Gastroesophageal sphincter (tissue), 4 donors: ENCODE results near the gene PARD3. TPM values are rescaled to one million over a fixed set of nuclear protein-coding genes. Genes with fewer than 3 reads are reported as not detected.

Experiments used
- ATAC-seq: fragments of 150-250 bp; one replicate; pipeline ENCODE4 v1.9.1; 2016; ENCODE audit warnings: mild to moderate bottlenecking, moderate library complexity
- H3K27ac ChIP-seq, 4 donors: fragments of 200-600 bp; sonication (generic) in 3 of 4; 1 replicate in 3 of 4; 2 replicates in 1 of 4; pipeline ENCODE4 v1.5.1; 2016 to 2019
- H3K27me3 ChIP-seq: fragments of 200-600 bp; sonication (generic); one replicate; pipeline ENCODE4 v1.5.1; 2019
- H3K36me3 ChIP-seq, 2 donors: fragments of 200-600 bp; sonication (generic); one replicate each; pipeline ENCODE4 v1.5.1; 2019; ENCODE audit warnings: control low read depth in 1 of 2
- H3K4me1 ChIP-seq, 3 donors: fragments of 200-600 bp; sonication (generic); 1 replicate in 2 of 3; 2 replicates in 1 of 3; pipeline ENCODE4 v1.5.1; 2016 to 2019; ENCODE audit warnings: control low read depth in 2 of 3
- H3K4me3 ChIP-seq, 2 donors: fragments of 200-600 bp; sonication (generic); one replicate each; pipeline ENCODE4 v1.5.1; 2019; ENCODE audit warnings: mild to moderate bottlenecking in 1 of 2, moderate library complexity in 1 of 2
- H3K9me3 ChIP-seq, 3 donors: fragments of 200-600 bp; sonication (generic); one replicate each; pipeline ENCODE4 v1.5.1; 2017 to 2019; ENCODE audit warnings: control low read depth in 2 of 3
- CTCF ChIP-seq, 4 experiments: fragments of 200-600 bp in 2 of 4; fragments of 450-650 bp in 2 of 4; sonication (generic) in 1 of 4; IDR thresholded peaks; one replicate each; pipeline ENCODE4 v1.5.1; 2017 to 2019; ENCODE audit warnings: antibody characterized with exemption in 4 of 4, mild to moderate bottlenecking in 2 of 4, moderate library complexity in 2 of 4
- EP300 ChIP-seq: sonication (generic); formaldehyde crosslinking; IDR thresholded peaks from one replicate; pipeline ENCODE4 v1.6.1; 2017; ENCODE audit warnings: antibody characterized with exemption, mild to moderate bottlenecking
- POLR2A ChIP-seq, 2 donors: fragments of 450-650 bp; IDR thresholded peaks; one replicate each; pipeline ENCODE4 v1.6.1; 2017; ENCODE audit warnings: antibody characterized with exemption in 2 of 2, mild to moderate bottlenecking in 2 of 2, moderate library complexity in 1 of 2
- POLR2AphosphoS5 ChIP-seq: sonication (generic); formaldehyde crosslinking; IDR thresholded peaks from one replicate; pipeline ENCODE4 v1.6.1; 2017; ENCODE audit warnings: antibody characterized with exemption
- WGBS, 2 donors: methylation state at CpG; one replicate each; pipeline ENCODE4 v1.1.5; 2018; ENCODE audit warnings: low coverage in 1 of 2; 5-methylcytosine and 5-hydroxymethylcytosine counted together
- total RNA-seq, 4 donors: library from RNA; depleted of rRNA; stranded (reverse); fragments of >200 nt; gene quantifications; one replicate each; pipeline ENCODE4 v1.1.0, GENCODE V29; 2016

The PARD3 gene
- total RNA-seq, 4 donors from 2014 or later: 101 to 127 (median 115) TPM

- H3K9me3 ChIP-seq: no peaks in the 10 kb centered on the region
- TF ChIP-seq POLR2A (IDR thresholded peaks at IDR 0.05) (no peak), EP300 (no peak), CTCF (IDR thresholded peaks at IDR 0.05) (no peak), POLR2AphosphoS5 (no peak)
- peak overlapping the region in 2 of 4 donors; percentile 73 to 74 for H3K27ac ChIP-seq
- 86 to 89% methylated on average over 3 of the region's 3 CpGs for WGBS, 2 donors
- H3K36me3 ChIP-seq: no peaks in the 10 kb centered on the region
- H3K4me3 ChIP-seq: no peak overlapping the region
- H3K4me1 ChIP-seq: peaks cover 2 to 64% (median 19%) of the 10 kb centered on the region in 3 donors
- no peaks in the 10 kb centered on the region for H3K27me3 ChIP-seq
- no peak for ATAC-seq
These were observed 5.3 kb downstream of the PARD3 start for GRCh38 chr10:34809796-34810195.

- peak; percentile 27 for ATAC-seq
- TF ChIP-seq POLR2A (IDR thresholded peaks at IDR 0.05): no peak
- no peak for TF ChIP-seq CTCF (IDR thresholded peaks at IDR 0.05)
- TF ChIP-seq EP300: no peak
- no peak for TF ChIP-seq POLR2AphosphoS5
- Histone ChIP-seq H3K9me3 (no peaks in the 10 kb centered on the region), H3K36me3 (no peaks in the 10 kb centered on the region), H3K27me3 (no peaks in the 10 kb centered on the region), H3K4me1 (peaks cover 2 to 63% (median 19%) of the 10 kb centered on the region in 3 donors), H3K4me3 (peak overlapping the region in 1 of 2 donors; percentile 34), H3K27ac (peak overlapping the region in 3 of 4 donors; percentile 73 to 75 (median 74))
- WGBS, 2 donors: 31 to 47% methylated on average over 6 to 13 of the region's 19 CpGs
These were observed 6.0 kb downstream of the PARD3 start for GRCh38 chr10:34808801-34809745.

GRCh38 chr10:34808336-34808735 is 6.8 kb downstream of the PARD3 start:
- TF ChIP-seq POLR2AphosphoS5: no peak
- no peak for TF ChIP-seq POLR2A (IDR thresholded peaks at IDR 0.05)
- TF ChIP-seq CTCF (IDR thresholded peaks at IDR 0.05): no peak
- no peak for TF ChIP-seq EP300
- no peak overlapping the region for H3K4me3 ChIP-seq

GRCh38 chr10:34804306-34804705 is 10.8 kb downstream of the PARD3 start:
- no peak for ATAC-seq
- H3K27ac ChIP-seq: no peak overlapping the region
- H3K4me3 ChIP-seq: no peak overlapping the region
- TF ChIP-seq POLR2AphosphoS5: no peak
- no peak for TF ChIP-seq POLR2A (IDR thresholded peaks at IDR 0.05)
- no peak for TF ChIP-seq EP300
- TF ChIP-seq CTCF (IDR thresholded peaks at IDR 0.05): no peak
- no peaks in the 10 kb centered on the region for H3K27me3 ChIP-seq
- H3K4me1 ChIP-seq: peaks cover 2 to 49% (median 18%) of the 10 kb centered on the region in 3 donors
- H3K36me3 ChIP-seq: no peaks in the 10 kb centered on the region
- WGBS, 2 donors: 67% methylated on average over 1 of the region's 1 CpG
- H3K9me3 ChIP-seq: no peaks in the 10 kb centered on the region

More at GRCh38 chr10:34808336-34808735, 6.8 kb downstream of the PARD3 start:
- 67 to 72% methylated on average over 4 of the region's 4 CpGs for WGBS, 2 donors
- Histone ChIP-seq H3K9me3 (no peaks in the 10 kb centered on the region), H3K4me1 (peaks cover 2 to 55% (median 19%) of the 10 kb centered on the region in 3 donors), H3K27me3 (no peaks in the 10 kb centered on the region), H3K27ac (peak overlapping the region in 3 of 4 donors; percentile 73 to 75 (median 74)), H3K36me3 (no peaks in the 10 kb centered on the region)
- no peak for ATAC-seq
